K562 (cell line): ENCODE measurements around the gene MRPL52.

Experiments used
- HDGF ChIP-seq: fragments of 450-650 bp; IDR thresholded peaks from 2 replicates; pipeline ENCODE4 v1.6.1; 2016
- POLR2A ChIP-seq: fragments of 450-650 bp; conservative IDR thresholded peaks from 2 replicates; pipeline ENCODE4 v1.6.1; 2016
- TF ChIP-seq, protein P1 (sequence below), 2 experiments: fragments of 450-650 bp; formaldehyde crosslinking in 1 of 2; IDR thresholded peaks; 2 replicates each; pipeline versions ENCODE4 v1.4.0 to v1.6.1; 2014 to 2020; ENCODE audit warnings: mild to moderate bottlenecking in 2 of 2, borderline replicate concordance in 1 of 2, low read depth in 1 of 2

DNA sequence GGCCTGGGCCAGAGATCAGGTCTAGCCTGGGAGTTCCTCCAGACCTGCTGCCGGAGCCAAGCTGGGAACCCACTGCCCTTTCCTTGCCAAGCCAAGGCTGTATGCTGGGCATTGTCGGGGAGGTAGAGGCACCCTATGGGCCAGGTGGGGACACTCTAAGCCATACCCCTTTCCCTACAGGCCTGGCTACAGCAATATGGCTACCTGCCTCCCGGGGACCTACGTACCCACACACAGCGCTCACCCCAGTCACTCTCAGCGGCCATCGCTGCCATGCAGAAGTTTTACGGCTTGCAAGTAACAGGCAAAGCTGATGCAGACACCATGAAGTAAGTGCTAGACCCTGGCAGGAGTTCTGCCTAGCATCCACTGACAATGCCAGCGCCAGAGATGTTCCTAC lies 11.6 kb downstream of the MRPL52 start:
- TF ChIP-seq HDGF: no peak
- TF ChIP-seq, protein P1, sequence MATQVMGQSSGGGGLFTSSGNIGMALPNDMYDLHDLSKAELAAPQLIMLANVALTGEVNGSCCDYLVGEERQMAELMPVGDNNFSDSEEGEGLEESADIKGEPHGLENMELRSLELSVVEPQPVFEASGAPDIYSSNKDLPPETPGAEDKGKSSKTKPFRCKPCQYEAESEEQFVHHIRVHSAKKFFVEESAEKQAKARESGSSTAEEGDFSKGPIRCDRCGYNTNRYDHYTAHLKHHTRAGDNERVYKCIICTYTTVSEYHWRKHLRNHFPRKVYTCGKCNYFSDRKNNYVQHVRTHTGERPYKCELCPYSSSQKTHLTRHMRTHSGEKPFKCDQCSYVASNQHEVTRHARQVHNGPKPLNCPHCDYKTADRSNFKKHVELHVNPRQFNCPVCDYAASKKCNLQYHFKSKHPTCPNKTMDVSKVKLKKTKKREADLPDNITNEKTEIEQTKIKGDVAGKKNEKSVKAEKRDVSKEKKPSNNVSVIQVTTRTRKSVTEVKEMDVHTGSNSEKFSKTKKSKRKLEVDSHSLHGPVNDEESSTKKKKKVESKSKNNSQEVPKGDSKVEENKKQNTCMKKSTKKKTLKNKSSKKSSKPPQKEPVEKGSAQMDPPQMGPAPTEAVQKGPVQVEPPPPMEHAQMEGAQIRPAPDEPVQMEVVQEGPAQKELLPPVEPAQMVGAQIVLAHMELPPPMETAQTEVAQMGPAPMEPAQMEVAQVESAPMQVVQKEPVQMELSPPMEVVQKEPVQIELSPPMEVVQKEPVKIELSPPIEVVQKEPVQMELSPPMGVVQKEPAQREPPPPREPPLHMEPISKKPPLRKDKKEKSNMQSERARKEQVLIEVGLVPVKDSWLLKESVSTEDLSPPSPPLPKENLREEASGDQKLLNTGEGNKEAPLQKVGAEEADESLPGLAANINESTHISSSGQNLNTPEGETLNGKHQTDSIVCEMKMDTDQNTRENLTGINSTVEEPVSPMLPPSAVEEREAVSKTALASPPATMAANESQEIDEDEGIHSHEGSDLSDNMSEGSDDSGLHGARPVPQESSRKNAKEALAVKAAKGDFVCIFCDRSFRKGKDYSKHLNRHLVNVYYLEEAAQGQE (IDR thresholded peaks at IDR 0.05; ENCODE audit: borderline replicate concordance): no peak
- TF ChIP-seq, protein P1 (CRISPR knock-in tag; IDR thresholded peaks at IDR 0.05; ENCODE audit: low read depth): no peak
- no peak for TF ChIP-seq POLR2A
